HG02642 (cell line): ENCODE data around the gene DENND5A.
"Not testable (repeated sequence)": the region's sequence is repeated elsewhere in the genome, so short reads cannot be mapped to it uniquely, and the experiment has no call there.

Source experiments
- ATAC-seq: cut with Tn5 transposase; IDR thresholded peaks from one replicate; pipeline ENCODE4 v1.9.1; 2021; ENCODE audit warnings: mild to moderate bottlenecking; ENCODE audit not compliant: unreplicated experiment, poor library complexity

Gene DENND5A

DNA sequence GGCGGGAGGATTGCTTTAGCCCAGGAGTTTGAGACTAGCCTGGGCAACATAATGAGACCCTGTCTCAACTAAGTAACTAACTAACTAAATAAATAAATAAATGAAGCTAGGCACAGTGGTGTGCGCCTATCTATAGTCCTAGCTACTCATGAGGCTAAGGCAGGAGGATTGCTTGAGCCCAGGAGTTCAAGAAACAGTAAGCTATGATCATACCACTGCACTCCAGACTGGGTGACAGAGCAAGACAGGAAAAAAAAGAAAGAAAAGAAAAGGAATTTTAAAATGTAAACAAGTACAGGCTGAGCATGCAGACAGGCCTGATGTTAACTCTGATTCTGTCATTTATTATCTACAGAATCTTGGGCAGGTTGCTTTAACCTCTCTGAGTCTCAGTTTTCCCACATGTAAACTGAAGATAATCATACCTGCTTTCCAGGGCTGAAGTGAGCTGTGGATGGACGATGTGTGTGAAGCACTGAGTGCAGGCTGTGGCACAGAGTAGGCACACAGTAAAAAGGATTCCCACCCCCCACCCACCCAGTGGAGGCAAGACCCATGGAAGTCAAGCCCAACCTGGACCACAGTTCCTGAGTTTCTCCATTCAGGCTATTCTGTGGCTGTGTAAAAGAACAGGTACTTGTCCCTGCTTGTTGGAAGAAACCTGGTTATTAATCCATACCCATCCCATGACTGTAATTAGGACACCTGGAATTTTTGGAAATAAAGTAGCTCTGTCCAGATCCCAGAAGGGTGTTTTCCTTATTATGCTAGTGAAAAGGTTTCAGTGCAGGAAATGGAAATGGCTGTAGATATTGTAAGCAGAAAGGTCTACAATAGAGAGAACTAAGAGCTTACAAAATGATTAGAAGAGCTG, 155.1 kb downstream of the DENND5A start:
- ATAC-seq = no peak

DNA sequence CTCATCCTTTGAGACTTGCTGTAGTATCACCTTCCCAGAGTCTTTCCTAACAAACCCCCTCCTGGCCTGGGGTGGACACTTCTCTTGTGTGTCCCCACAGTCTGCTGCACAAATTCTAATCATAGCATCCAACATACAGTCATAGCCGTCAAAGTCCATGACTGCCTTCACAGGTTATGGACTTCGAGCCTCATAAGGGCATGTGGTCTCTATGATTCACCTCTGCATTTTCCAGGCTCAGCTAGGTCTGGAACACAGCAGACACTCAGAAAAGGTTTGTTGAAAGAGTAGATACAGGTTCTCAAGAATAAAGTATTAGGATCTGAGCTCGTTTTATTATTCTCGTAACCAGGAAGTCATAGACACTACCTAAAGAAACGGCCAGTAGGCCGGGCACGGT, 160.6 kb downstream of the DENND5A start:
- no peak for ATAC-seq

DNA sequence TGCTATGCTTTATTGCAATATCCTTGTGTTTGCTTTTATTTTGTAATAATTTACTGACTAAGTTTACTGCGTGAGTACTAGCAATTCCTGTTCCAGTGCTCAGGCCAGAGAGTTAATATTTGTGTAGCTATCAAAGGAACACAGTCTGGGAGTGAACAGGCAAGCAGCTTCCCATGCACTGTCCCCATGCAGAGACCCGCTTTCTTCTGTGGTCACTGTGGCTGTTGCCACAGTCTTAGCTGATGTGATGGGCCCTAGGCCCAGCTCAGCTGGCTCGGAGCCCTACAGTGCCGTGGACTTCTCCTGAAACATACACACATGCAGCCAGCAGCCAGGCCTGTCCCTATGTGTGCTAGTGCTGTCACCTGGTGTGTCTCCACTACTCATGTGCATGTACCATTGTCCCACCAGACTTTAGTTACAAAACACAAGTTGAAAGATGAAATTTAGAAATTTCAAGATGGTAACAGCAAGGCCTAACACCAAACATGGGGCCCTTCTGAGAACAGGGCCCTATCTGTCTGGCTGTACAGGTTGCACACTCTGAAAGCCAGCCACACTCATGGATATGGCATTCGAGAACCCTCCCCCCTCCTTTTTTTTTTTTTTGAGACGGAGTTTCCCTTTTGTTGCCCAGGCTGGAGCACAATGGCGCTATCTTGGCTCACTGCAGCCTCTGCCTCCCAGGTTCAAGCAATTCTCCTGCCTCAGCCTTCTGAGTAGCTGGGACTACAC, 161.4 kb downstream of the DENND5A start:
- ATAC-seq = no peak

DNA sequence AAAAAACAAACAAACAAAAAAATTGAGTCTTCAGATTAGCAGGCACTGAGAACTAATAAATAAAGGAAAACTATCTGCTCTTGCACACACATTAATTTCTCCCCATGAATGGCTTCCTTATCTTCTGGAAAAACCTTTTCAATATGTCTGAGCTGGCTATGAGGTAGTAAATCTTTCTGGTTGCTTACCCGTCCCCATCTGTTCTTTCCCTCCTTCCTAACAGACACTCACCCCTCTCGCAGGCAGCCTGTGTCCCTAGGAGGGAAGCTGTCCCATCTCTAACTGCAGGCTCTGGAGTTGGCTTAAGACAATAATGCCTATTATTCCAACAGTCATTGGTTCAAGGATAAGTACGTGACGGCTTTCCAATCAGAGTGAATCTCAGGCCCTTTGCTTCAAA, 165.5 kb downstream of the DENND5A start:
- no peak for ATAC-seq

DNA sequence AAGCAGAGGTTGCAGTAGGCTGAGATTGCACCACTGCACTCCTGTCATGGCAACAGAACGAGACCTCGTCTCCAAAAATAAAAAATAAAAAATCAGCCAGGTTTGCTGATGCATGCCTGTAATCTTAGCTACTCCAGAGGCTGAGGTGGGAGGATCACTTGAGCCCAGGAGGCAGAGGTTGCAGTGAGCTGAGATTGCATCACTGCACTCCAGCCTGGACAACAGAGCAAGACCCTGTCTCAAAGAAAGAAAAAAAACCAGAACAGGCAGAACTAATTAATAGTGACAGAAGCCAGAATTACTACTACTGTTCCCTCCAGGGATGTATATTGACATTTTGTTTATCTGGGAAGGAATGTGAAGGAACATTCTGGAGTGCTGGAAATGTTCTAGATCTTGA, 166.7 kb downstream of the DENND5A start:
- not testable (repeated sequence) for ATAC-seq

DNA sequence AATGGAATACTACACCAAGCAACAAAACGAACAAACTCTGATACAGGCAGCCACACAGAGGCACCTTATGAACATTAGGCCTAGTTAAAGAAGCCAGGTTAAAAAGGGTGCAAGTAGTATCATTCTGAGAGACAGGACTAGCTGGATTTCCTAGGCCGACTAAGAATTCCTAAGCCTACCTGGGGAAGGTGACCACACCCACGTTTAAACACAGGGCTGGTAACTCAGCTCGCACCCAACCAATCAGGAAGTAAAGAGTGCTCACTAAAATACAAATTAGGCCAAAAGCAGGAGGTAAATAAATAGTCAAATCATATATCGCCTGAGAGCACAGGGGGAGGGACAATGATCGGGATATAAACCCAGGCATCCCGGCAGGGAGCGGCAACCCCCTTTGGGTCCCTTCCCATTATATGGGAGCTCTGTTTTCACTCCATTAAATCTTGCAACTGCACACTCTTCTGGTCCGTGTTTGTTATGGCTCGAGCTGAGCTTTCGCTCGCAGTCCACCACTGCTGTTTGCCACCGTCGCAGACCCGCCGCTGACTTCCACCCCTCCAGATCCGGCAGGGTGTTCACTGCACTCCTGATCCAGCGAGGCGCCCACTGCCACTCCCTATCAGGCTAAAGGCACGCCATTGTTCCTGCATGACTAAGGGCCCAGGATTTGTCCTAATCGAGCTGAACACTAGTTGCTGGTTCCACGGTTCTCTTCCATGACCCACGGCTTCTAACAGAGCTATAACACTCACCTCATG, 167.8 kb downstream of the DENND5A start:
- not testable (repeated sequence) for ATAC-seq

DNA sequence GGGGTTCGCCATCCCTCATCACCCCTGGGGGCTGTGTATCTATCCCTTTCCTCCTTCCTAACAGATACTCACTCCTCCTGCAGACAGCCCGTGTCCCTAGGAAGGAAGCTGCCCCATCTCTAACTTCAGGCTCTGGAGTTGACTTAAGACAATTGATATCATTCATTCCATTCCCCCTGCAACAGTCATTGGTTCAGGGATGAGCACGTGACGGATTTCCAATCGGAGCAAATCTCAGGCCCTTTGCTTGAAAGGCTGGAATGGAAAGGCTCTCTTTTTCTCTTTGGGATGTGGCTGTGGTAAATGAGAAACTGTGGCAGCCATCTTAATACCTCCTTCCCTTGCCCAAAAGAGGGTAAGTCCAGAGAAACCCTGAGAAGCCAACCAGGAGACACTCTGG, 168.7 kb downstream of the DENND5A start:
- ATAC-seq = no peak

DNA sequence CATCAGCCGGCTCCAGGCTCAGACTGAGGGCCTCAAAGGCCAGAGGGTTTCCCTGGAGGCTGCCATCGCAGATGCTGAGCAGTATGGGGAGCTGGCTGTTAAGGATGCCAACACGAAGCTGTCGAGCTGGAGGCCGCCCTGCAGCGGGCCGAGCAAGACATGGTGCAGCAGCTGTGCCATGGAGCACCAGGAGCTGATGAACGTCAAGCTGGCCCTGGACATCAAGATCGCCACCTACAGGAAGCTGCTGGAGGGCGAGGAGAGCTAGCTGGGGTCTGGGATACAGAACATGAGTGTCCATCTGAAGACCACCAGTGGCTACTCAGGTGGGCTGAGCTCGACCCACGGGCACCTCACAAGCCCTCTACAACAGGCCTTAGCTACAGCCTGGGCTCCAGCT, 169.7 kb downstream of the DENND5A start:
- no peak for ATAC-seq

DNA sequence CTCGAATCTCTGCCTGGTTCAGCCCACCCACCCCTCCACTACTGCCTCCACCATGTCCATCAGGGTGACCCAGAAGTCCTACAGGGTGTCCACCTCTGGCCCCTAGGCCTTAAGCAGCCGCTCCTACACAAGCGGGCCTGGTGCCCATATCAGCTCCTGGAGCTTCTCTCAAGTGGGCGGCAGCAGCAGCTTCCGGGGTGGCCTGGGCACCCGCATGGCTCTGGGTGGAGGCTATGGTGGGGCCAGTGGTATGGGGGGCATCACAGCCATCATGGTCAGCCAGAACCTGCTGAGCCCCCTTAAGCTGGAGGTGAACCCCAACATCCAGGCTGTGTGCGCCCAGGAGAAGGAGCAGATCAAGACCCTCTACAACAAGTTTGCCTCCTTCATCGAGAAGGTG, 170.7 kb downstream of the DENND5A start:
- ATAC-seq = no peak

DNA sequence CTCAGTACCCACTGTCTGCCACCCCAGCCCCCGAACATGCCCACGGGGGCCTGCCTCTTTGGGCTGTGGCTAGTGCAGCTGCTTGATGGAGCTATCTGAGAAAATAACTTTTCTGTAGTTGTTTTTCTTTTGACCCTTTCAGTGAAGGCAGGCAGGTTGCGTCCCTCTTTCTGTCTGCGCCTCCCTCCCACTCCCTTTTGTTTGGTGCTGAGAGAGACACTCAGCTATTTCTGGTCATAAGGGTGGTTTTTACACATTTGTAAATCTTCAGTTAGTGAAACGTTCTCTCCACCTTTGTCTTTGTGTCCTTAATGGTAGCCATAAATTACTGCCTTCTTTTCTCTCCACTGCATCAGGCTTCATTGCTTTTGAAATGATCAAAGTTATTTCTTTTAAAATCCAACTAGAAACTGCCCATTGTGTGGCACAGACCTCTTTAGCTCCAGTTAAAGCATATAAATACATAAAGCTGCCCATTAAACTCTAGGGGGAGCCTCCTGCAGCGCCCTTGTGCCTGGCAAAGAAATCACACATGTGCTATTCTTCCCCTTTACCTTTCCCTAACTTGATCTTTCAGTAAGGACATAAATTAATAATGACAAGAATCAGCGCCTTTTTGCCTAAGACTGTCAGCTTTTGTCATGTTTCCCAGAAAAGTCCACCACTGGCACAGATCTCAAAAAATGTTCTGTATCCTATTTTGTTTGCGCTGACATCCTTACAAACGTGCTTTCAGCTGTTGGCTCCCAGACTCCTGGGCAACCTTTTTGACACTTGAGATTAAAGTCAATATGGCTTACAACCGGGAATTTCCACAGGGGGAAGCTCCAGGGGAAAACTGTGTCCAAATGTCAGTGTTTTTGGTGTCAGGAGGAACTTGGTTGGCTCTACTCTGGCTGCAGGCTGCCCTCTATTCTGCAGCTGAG, 172.0 kb downstream of the DENND5A start:
- no peak for ATAC-seq

DNA sequence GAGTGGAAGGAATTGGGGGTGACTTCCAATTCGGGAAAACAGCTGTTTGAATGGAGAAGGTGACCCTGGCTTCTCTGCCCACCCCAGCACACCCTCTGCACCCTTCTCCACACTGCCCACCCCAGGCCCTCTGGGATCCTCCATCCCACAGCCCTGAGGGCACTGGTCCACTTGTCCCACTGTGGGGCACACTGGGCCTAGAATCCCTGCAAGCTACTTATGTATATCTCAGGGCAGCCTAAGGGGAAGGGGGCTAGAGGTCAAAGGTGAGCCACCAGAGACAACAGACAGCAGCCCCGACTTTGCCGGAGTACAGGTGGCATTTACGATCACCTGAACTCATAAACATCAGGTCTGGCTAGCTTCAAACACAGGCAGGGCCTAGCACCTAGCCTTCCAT, 173.1 kb downstream of the DENND5A start:
- no peak for ATAC-seq

DNA sequence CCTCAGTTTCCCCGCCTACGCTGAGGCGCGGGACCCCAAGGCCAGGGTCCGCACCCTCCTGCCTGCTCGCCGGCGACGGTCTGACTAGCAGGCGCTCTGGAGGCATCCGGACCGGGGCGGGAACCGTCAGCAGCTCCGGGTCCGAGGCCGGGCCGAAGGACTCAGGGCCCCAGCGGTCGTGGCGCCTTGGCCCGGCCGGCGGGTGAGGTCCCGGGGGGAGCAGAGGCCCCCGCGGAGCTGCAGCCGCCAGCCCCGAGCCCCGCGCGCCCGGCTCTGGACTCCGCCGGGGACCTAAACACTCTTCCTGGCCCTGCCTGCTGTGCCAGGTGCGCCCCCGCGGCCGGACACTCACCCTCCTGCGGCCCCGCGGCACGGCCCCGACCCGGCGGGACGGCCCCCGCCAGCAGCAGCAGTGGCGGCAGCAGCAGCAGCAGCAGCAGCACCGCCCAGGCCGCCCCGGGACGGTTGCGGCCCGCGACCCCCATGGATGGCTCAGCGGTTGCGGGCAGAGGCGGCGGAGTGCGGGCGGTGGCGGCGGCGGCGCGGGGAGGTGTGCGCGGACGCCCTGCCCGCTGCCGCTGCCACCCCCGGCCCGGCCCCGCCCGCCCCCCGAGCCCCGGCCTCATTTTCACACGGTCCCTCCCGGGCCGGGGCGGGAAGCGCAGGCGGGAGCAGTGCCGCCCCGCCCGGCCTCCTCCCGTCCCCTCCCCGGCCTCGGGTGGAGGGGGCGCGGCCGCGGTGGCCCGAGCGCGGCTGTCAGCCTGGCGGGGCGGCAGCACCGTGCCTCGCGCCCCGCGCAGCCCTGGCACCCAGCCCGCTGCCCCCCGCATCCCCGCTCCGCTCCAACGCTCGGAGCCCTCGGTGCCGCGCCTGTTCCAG, 173.9 kb downstream of the DENND5A start, which contains the start of gene SCUBE2:
Gene SCUBE2 (minus strand): TSS at position 556 of the 879 bp plus-strand sequence. CDS start 71 bp downstream, at position 485.
- no peak for ATAC-seq

DNA sequence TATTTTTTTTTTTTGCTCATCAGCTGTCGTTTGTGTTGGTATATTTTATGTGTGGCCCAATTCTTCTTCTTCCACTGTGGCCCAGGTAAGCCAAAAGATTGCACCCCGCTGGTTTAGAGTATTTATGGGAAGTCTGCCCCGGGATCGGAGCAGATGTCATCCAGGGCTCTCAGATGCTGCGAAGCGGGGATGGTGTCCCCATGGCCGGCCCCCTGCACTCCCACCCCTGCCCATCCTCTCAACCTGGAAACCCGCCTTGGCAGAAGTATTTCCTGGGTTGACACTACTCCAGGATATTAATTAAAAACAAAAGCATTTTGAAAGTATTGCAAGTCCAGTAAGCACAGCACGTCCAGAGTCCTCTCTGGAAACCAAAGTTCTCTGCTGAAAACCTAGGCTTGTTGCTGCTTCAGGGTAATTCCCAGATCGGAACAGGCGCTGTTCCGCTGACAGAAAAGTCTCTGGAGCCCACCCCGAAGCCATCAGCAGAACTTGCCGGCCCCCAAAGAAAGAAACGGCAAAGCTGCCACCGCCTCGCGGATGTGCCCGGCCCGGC, 174.6 kb downstream of the DENND5A start:
- no peak for ATAC-seq

DNA sequence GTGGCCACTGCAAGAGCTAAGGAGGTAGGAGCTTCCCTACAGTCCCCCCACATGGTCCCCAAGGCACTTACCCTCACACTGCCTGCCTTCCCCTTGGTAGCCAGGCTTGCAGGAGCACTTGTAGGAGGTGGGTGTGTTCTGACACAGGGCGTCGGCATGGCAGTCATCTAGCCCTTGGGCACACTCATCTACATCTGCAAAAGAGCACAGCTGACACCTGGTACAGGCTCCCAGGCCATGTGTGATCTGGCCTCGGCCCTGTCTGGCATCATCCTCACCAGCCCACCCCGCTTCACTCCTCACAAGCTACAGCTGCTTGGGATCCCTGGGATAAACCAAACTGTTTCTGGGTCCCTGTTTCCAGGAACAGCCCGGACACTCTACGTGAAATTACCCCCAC, 175.5 kb downstream of the DENND5A start:
- ATAC-seq = no peak

DNA sequence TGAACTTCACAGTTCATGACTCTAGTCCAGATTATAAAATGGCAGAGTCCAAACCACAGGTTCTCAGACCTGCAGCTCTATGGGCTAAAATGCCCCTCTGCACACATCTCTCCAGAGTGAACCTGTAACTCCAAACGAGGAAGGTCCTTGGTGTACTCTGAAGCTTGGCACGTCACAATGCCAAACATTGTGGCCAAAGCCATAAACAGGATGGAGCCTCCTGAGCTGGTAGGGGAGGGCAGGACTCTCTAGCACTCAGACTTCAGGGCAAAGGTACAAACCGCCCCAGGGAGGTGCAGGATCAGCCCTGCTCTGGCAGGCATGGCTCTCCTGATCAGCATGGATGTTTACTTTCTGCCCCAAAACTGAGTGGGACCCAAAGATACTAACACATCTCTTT, 176.1 kb downstream of the DENND5A start:
- ATAC-seq = no peak
